TTC549 (cell line): ENCODE results near the gene LARP4B.
"Not testable (repeated sequence)": the region's sequence is repeated elsewhere in the genome, so short reads cannot be mapped to it uniquely, and the experiment has no call there.

Experiments used
- FAIRE-seq: peaks from 2 replicates; lab custom pipeline; 2012; peaks lifted over from hg19 to GRCh38; lab: Jason Lieb, UNC

The LARP4B gene

DNA sequence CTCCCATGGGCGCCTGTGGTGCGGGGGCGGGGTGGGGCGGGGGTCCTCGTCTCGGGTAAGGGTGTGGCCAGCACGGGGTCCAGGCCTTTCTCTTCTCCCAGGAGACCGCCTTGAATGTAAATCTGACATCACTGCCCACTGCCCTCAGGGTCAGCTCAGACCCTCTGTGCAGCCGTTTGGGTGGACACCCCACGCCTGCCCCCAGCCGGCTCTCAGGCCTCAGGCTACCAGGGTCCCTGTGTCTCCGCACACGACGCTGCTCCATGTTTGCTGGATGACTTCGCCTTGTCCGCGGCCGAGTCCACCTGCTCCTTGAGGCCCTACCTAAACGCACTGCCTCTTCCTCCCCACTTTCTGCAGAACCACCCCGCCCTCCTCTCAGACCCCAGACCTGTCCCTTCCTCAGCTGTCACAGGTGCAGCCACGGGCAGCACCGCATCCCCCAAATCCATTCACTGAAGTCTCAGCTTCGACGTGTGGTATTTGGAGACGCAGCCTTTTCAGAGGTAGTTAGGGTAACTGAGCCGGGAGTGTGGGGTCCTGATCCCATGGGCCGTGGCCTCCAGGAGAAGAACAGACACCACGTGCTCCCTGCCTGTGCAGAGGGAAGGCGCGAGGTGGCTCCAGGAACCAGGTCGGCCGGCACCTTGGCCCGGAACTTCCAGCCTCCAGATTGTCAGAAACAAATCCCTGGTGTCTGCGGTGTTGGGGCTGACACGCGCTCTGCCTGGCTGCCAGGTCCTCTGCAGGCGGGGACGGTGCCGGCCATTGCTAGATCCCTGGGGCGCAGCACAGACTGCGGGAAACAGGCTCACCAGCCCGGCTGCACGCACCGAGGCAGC lies 144.7 kb downstream of the LARP4B start:
- no peak for FAIRE-seq

DNA sequence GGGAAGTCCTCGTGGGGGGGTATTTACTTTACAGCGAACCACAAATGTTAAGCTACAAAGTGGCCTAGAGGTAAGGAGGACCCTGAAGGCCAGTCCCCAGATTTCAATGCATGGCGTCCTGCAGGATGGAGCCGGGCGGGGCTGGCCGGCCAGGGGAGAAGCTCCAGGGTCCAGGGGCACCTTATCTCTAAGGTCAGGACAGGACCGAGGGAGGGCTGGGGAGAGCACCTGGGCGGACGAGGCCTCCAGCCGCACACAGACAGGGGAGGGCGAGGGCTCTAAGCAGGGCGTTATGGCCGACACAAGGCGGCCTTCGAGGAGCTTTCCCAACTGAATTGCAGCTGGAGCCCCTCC lies 145.7 kb downstream of the LARP4B start:
- FAIRE-seq: no peak

DNA sequence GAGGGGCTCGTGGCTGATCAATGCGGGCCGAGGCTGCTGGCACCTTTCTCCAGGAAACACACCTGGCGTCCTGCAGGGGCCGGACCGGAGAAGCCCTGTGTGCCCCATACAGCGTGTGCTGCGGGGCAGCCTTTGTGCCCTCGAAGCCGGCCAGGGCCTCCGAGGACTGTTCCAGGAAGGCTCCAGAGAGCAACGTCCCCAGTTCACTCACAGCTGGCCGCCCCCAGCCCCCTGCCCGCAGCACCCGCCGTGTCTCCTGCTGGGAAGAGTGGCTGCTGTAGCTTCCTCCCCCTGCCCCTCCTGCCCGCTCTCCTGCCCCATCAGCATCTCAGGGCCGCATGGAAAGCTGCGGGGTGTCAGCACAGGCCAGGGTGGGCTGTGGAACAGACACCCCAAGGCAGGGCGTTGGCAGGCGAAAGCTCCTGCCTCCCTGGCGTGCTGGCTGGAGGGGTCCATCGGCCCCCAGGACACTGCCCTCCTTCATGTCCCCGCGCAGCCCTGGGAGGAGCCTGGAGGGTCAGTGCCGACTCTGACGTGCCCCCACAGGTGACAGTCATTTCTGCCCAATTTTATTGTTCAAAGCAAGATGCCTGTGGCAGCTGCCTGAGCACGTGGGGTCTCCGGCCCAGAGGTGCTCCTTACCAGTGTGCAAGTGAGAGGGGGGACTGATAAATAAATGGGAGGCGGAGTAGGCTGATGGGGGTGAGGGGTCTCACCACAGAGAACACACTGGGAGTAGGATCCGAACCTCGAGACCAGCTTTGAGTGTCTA lies 146.2 kb downstream of the LARP4B start:
- no peak for FAIRE-seq

DNA sequence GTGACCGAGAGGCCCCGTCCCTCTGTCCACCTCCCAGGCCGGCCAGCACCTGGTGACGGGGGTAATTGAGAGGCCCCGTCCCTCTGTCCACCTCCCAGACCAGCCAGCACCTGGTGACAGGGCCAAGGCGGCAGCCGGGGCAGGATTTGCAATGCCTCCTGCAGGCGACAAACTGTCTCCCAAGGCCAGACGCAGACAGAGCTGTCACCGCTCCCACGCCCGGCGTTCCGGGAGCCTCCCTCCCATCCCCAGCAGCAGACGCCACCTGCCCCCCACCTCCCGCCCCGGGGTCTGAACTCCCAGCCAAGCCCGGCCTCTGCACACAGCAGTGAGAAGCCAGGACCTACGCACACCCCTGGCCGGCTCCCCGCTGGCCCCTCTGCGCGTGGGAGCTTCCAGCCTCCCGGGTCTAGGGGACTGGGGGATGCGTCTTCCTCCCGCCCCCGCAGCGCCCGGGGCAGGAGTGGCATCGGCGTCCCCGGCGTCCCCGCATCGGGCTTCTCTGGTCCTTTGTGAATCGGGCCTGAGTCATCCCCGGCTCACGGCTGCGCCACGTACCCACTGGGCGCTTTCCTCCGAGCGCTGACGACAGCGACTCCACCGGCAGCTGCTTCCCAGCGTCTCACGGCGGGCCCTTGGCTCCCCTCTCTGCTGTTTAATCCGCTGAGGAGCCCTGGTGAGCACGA lies 147.0 kb downstream of the LARP4B start:
- no peak for FAIRE-seq

DNA sequence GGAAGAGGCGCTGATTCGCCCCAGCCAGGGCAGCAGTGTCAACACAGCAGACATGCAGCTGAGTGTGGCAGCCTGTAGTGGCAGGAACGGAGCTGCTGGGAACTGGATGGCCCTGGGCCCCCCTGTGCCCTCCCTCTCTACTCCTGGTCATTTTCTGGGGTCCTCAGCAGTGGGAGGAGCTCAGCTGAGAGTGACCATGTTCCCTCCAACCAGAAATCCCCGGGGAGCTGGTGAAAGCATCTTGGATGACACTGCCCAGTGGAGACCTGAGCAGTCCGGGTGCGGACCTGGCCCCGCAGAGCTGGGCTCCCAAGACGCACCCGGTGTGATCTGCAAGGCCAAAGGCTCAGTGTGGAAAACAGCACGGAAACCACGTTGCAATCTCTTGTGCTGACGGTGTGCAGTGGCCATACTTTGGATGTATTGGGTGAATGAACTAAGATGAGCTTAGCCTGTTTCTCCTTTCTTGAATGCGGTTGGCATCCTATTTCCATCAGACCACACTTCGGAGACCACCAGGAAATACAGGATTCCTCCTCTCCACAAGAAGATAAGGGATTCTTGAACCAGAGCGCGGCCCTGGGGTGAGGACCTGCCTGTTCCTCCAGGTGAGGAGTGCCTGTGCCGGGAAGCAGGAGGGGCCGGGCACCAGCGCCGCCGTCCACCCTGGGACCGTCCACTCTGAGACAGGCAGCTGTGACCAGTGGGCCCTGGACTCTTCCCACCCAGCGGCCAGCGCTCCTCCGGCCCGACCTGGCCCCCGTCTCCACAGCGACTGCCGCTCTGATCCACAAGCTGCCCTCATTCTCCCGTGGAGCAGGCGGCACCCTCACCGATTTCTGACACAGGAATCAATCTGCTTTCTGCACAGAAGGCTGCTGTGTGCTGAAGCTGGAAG lies 148.5 kb downstream of the LARP4B start:
- no peak for FAIRE-seq

DNA sequence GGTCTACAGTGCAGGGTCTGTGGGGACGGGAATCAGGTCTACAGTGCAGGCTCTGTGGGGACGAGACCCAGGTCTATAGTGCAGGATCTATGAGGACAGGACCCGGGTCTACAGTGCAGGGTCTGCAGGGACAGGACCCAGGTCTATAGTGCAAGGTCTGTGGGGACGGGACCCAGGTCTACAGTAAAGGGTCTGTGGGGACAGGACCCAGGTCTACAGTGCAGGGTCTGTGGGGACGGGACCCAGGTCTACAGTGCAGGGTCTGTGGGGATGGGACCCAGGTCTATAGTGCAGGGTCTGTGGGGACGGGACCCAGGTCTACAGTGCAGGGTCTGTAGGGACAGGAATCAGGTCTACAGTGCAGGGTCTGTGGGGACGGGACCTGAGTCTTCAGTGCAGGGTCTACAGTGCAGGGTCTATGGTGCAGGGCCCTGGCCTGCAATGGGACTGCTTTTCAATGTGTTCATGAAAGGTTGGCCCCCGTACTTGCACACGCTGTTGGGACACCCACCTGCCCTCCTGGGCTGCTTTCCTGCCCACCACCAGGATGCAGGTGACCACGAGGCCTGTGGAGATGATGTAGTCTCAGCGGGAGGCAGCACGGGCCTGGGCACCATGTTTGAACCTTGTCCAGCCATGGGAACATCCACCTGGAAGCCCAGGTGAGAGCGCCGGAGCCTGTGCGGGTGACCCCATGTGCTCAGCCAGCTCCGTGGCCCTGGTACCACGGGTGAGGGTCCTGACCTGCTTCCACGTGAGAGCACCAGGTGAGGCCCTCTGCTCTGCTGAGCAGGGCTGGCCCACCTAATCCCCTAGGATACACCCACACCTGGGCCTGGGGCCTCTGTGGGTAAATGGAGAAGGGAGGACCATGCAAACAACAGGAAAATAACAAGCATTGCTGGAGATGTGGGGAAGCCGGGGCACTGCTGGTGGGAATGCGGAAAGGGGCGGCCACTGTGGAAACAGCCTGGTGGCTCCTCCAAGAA lies 150.7 kb downstream of the LARP4B start:
- no peak for FAIRE-seq

DNA sequence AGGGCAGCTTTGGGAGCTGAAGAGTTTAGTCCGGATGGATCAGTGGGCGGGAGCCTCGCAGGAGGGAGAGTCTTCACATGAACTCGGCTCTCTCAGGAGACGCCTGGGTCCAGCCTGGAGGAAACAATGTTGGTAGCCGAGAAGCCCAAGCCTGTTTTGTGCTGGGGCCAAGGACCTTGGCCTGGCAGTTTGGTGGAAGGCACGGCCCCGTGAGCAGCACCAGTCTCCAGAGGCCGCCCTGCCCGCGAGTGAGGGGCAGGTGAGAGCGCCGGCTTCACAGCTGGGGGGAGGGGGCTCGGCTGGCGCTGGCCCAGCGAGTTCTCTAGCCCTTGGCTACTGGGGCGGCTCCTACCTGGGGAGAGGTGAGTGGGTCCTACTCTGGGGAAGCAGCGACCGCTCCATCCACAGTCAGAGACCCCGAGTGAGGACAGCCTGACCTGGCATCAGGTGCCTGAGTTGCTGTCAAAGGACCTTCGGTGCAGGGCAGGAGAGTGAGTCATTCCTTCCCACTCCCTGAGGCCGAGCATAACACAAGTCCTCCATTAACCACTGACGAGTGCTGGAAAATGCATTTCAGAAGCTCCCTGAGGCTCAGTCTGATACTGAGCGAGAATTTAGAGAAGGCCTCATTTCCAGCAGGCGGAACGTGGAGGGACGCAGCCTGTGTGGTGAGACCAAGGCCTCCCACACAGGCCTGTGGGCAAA lies 152.7 kb downstream of the LARP4B start:
- no peak for FAIRE-seq

DNA sequence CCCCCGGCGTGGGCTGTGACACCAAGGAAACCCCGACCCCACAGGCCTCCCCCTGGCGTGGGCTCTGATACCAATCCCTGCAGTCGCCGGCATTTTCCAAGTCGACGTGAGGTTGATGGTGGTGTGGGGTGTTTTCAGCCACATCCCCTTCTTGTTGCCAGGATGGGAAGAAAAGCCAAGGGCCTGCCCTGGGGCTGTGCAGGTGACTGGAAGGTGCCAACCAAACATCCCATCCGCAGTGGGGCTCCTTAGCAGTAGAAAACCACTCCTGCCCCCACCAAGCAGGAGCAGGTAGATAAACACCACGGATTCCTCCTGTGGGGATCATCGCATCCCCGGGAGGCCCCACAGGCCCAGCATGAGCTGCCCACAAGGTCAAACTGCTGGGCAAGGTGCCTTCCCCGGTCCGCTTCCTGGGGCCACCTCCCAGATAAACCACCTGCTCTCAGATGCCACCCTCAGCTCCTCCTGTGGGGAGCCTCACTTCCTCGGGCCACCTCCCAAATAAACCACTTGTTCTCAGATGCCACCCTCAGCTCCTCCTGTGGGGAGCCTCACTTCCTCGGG lies 153.5 kb downstream of the LARP4B start:
- FAIRE-seq: no peak

DNA sequence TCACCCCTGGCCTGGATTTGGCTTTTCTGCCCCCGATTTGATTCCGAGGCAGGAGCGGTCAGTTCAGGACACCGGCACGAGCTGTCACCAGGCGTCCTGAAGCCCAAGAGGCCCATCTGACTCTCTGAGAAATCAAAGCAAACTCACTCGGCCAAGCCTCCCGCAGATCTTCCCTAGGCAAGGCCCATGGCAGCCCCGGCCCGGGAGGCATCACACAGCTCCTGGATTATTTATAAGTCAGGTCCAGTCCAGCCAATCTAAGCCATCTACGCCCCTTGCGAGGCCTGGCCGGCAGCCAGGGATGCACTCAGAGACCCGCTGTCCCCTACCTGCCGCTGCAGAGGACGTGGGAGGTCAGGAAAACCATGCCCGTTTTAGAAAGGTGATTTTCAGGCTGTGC lies 154.7 kb downstream of the LARP4B start:
- no peak for FAIRE-seq

DNA sequence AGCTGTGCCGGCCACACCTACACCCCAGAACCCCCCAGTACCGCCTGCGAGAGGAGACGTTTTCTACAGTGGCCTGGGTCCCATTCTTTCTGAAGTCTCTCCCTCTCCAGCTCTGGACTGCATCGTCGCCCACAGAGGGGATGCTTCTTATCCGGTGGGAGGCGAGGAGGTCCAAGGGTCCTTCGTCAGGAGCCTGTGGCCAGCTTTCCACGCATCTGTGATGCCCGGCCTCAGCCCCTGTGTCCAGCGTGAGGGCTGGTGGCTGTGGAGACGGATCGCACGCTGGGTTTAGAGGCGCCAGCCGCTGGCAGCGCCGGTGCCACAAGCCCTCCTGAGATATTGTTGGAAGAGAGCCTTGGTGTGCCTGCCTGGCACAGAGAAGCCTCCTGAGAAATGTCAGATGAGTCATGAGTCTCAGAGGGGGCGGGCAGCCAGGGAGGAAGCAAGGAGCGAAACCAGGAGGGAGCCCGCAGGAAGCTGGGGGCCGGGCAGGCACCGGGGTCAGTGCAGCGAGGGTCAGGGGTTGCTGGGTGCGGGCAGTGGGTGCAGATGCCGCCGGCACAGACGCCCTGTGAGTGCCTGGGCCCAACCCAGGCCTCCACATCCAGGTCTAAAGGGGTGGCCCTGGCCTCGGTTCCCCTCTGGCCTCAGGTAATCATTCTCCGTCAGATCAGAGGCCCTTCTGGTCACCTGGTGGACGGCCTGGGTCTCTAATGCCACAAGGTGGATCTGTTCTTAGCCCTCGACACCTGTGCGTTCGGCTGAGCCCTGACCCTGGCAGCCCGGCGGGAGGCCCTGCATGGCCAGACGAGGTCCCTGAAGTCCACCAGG lies 156.0 kb downstream of the LARP4B start:
- no peak for FAIRE-seq

DNA sequence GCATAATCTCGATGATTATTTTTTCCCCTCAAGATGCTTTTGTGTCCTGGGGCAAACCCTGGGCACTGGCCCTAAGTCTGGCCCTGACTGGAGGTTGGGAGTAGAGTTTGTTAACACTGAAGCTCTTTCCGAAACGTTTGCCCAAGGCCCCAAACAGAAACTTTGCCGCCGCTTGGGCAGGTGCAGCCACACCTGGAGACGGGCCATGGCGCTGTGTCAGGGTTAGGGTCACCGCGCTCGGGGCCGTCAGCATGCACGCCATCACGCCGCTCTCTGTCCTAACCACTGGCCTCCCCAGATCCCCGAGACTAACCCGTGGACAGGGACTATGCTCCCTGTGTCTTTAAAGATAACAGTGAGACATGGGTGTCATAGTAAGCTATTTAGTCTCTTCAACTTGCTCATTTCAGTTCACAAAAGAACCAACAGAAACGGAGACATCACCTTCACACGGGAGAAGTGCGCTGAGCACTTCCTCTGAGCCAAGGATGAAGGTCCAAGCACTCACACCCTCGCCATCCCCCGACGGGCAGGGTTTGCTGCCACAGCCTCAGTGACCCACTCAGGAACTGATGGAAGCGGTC lies 156.8 kb downstream of the LARP4B start:
- no peak for FAIRE-seq

DNA sequence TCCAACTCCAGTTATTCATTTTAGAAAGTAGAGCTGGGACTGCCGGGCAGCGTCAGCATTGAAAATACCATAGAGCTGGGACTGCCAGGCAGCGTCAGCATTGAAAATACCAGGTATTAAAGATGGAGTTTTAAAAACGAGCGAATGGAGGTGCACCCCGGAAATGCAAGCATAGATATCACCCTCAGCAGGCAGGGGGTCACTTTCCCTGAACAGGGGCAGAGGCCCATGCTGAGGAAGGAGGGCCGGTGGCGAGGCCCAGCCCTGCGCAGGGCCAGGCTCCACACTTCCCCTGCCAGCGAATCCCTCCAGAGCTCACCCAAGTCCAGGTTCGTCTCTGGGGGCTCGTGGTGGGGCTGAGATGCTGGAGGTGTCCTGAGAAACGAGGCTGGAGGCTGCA lies 157.3 kb downstream of the LARP4B start:
- no peak for FAIRE-seq

DNA sequence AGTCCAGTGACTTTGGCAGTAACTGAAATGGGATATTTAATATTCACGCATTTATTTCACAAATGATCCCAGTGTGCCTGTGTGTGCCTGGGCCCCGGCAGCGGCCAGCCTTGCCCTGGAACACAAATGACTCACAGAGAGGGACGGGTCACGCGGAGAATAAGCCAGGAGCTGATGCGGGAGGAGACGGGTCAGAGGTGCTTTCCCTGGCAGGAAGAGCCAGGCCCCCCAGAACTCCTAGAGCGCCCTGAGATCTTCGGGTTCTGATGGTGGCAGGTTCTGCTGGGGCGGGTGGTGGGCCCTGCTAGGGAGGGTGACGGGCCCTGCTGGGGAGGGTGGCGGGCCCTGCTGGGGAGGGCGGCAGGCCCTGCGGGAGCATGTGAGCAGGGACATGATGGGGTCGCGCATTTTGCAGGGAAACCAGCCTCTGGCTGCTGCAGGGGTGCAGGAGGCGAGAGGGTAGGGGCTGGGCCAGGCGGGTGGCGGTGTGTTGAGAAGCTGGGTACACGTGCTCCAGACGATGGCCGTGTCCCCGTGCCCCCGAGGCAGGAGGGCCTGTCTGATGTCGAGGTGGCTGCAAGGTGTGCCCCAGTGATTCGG lies 157.8 kb downstream of the LARP4B start:
- FAIRE-seq: no peak

DNA sequence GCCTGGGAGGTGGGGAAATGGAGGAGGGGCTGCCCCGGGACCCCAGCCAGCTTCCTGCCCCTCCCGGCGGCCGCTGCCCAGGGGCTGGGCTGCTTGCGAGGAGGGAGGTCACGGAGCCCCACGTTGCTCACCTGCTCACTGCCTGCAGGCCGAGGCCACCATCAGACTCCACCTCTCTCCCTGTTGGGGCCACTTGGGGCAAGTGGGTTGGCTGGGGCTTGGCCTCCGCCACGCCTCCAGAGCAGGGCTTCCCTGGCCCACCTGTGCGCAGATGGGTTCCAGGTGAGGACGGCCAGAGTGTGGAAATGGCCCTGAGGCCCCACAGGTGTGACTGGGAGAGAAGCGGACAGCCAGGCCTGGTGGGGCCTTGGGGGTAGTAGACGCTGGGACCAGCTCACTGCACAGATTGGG lies 159.3 kb downstream of the LARP4B start:
- no peak for FAIRE-seq

DNA sequence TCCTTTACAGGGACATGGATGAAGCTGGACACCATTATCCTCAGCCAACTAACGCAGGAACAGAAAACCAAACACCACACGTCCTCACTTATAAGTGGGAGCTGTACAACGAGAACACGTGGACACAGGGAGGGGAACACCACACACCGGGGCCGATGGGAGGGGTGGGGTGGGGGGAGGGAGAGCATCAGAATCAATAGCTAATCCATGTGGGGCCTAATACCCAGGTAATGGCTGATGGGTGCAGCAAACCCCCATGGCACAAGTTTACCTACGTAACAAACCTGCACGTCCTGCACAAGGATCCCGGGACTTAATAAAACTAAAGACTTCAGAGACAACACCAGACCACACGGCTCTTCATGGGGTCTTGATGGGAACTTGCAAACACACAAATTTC lies 159.9 kb downstream of the LARP4B start:
- FAIRE-seq: no peak

DNA sequence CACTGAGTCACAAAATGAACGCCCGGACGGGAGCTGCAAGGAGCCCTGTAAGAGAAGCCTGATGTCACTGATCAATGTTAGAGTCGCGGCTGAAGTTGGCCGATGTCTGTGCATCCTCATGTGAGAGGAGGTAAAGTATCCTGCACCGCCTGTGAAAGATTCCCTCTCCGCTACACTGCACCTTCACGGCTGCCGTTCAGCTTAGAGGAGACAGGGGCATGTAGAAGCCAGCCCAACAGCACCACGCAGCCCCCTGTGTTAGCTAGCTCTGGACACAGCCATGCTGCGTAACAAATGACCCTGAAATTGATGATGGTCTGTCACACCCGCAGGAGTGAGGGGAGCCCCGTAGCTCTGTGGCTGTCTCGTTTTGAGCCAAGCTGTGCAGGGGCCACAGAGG lies 160.5 kb downstream of the LARP4B start:
- FAIRE-seq: no peak

DNA sequence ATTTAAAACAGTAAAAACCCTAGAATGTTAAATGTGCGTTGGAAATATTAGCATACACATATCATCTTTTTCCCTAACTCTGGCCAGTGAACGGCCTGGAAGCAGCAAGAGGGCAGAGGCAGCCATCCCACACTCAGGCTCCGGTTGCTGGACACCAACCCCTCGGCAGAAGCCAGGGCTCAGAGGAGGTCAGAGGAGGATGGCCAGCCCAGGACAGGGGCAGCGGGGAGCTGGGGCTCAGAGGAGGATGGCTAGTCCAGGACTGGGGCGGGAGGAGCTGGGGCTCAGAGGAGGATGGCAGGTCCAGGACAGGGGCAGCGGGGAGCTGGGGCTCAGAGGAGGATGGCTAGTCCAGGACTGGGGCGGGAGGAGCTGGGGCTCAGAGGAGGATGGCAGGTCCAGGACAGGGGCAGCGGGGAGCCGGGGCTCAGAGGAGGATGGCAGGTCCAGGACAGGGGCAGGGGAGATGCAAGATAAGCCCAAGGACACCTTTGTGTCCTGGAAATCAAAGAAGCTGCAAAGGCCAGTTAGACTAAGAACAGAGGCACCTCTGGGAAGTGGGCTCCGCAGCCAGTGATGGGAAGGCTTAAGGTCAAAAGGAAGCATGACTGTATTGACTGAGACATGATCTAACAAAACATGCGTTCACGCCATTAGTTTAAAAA lies 161.3 kb downstream of the LARP4B start:
- FAIRE-seq: not testable (repeated sequence)

DNA sequence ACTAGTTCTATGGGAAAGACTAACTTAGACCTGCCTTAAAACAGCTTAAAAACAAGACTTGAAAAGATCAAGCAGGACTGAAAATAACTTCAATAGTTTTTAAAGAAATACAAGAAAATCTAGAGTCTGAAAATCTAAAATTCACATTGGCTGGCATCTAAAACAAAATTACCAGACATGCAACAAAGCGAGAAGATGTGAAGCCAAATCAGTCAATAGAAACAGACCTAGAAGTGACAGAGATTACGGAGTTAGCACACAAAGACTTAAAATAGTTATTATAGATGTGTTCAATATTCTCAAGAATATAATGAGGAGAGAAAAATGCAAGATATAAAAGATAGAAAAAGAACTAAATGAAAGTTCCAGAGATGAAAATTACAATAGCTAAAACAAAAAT lies 163.7 kb downstream of the LARP4B start:
- FAIRE-seq: no peak
